Mammary epithelial cell (primary cell): ENCODE measurements around the gene ASPDH.
A peak's percentile ranks its signal among the peaks of the same experiment; 100 is the strongest.

ENCODE experiments used
- EZH2 ChIP-seq: IDR thresholded peaks from 2 replicates; pipeline ENCODE4 v1.6.1; 2012; ENCODE audit warnings: low read length, inconsistent platforms, borderline replicate concordance
- TF ChIP-seq, protein P1 (sequence below), 2 donors: IDR thresholded peaks in 1 of 2; conservative IDR thresholded peaks in 1 of 2; 2 replicates each; pipeline ENCODE4 v1.5.1; 2011 to 2012; ENCODE audit warnings: inconsistent platforms in 2 of 2, low read length in 2 of 2, mild to moderate bottlenecking in 2 of 2, control low read depth in 1 of 2, low read depth in 1 of 2; ENCODE audit not compliant: insufficient read depth in 1 of 2; ENCODE audit errors: extremely low read depth in 1 of 2

DNA sequence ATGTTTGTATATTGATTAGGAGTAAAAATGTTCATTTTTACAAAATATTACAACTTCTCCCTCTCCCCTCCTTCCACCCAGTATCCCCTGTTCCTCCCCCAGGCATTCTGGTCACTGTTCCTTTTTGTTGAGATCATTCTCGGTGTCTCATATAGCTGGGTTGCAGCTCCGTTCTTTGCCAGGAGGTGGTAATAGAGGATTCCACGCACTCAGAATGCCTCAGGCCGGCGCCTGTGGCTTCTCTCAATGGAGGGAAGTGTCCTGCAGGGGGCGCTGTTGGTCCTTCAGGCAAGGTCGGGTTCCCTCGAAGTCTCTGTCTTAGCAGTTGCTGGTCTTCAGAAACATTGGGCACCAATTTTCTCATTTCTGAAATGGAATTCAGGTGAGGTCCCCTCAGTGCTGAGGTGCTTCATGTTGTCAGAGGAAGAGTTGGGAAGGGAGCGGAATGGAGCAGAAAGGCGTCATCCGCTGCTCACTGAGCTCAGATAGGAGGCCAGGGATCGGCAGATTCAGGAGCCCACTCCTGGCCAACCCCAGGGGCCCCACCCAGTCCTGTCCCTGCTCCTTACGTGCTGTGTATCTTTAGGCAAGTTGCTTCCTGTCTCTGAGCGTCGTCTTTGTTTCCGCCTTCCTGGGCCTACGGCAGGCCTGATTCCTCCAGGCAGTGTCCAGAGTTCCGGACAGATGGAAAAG, 26.7 kb downstream of the ASPDH start:
- no peak for TF ChIP-seq EZH2
- TF ChIP-seq, protein P1, sequence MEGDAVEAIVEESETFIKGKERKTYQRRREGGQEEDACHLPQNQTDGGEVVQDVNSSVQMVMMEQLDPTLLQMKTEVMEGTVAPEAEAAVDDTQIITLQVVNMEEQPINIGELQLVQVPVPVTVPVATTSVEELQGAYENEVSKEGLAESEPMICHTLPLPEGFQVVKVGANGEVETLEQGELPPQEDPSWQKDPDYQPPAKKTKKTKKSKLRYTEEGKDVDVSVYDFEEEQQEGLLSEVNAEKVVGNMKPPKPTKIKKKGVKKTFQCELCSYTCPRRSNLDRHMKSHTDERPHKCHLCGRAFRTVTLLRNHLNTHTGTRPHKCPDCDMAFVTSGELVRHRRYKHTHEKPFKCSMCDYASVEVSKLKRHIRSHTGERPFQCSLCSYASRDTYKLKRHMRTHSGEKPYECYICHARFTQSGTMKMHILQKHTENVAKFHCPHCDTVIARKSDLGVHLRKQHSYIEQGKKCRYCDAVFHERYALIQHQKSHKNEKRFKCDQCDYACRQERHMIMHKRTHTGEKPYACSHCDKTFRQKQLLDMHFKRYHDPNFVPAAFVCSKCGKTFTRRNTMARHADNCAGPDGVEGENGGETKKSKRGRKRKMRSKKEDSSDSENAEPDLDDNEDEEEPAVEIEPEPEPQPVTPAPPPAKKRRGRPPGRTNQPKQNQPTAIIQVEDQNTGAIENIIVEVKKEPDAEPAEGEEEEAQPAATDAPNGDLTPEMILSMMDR (conservative IDR thresholded peaks at IDR 0.05 in 1 of 2, IDR thresholded peaks at IDR 0.05 in 1 of 2; ENCODE audit: extremely low read depth in 1 of 2, insufficient read depth in 1 of 2, low read depth in 1 of 2, low read length in 2 of 2) = peak; percentile 54 to 56
